ENCODE data around the gene PRRG3. TPM values are rescaled to one million over a fixed set of nuclear protein-coding genes. Genes with fewer than 3 reads are reported as not detected.

The PRRG3 gene
- total and polyA plus RNA-seq, 2 donors (not counting 1 experiment from before 2014, with no cell fraction given): not detected

DNA sequence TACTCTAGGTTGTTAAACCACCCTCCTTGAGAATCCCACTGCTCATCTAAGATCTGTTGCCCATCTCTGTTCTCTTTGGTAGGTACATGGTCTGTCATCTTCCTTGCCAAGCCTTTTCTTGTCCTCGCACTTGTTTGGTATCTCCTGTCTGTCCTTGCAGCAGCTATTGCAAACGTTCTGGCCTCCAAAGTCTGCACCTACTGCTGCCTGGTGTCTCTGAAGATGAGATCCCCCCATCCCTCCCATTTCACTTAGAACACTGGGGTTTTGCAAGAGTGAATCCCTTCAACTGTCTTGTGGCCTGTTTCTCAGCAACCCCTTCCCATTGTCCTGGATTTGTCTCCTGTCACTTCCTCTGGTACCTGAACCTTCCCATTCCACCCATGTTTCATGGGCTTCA is 40.0 kb downstream of the PRRG3 start:
- no peaks in the 10 kb centered on the region for H3K4me1 Mint-ChIP-seq
- no peak for ATAC-seq (ENCODE audit: low read depth)
- ChIA-PET CTCF (no interaction called here), POLR2A (no interaction called here)
- Histone ChIP-seq H3K9ac (ENCODE audit: low read length) (no peak overlapping the region), H3K4me3 (ENCODE audit: control extremely low read depth in 1 of 5, extremely low read depth in 1 of 5, insufficient read depth in 1 of 5, low read depth in 2 of 5, low read length in 4 of 5) (no peak overlapping the region), H3K79me2 (ENCODE audit: control insufficient read depth, insufficient read depth, low read length) (no peaks in the 10 kb centered on the region), H3K36me3 (replicated peaks in 1 of 2; ENCODE audit: control extremely low read depth in 1 of 2, control insufficient read depth in 1 of 2, extremely low read depth in 1 of 2, insufficient read depth in 2 of 2, low read length in 1 of 2) (no peaks in the 10 kb centered on the region), H3K27me3 (replicated peaks in 1 of 4; ENCODE audit: control extremely low read depth in 1 of 4, control insufficient read depth in 3 of 4, insufficient read depth in 4 of 4, low read length in 3 of 4) (no peaks in the 10 kb centered on the region), H2AFZ (ENCODE audit: insufficient read depth, low read depth, low read length, poor library complexity, severe bottlenecking) (no peak overlapping the region), H3K9me3 (ENCODE audit: control extremely low read depth in 1 of 3, control insufficient read depth in 2 of 3, insufficient read depth in 1 of 3, low read length in 2 of 3) (no peaks in the 10 kb centered on the region), H4K20me1 (ENCODE audit: control insufficient read depth, insufficient read depth, low read length, poor library complexity, severe bottlenecking) (no peaks in the 10 kb centered on the region), H3K27ac (ENCODE audit: low read length in 2 of 2) (no peak overlapping the region), H3K4me2 (replicated peaks; ENCODE audit: low read depth, low read length, poor library complexity, severe bottlenecking) (no peak overlapping the region), H3K4me1 (ENCODE audit: control insufficient read depth in 2 of 2, insufficient read depth in 2 of 2, low read length in 2 of 2) (no peaks in the 10 kb centered on the region)
- no peaks in the 10 kb centered on the region for H3K9me3 Mint-ChIP-seq (ENCODE audit: insufficient read depth)
- no peak overlapping the region for H3K4me3 Mint-ChIP-seq
- TF ChIP-seq EZH2 (IDR thresholded peaks at IDR 0.05; ENCODE audit: borderline replicate concordance, insufficient read depth, low read depth, low read length, poor library complexity, severe bottlenecking): no peak
- no peak for TF ChIP-seq CTCF (IDR thresholded peaks at IDR 0.05)
- no peak overlapping the region for H3K27ac Mint-ChIP-seq
- intact Hi-C loops (cut with micrococcal nuclease): no loop called here
- H3K27me3 Mint-ChIP-seq: no peaks in the 10 kb centered on the region
- WGBS (ENCODE audit: insufficient coverage): no CpG with 5 or more reads among the region's 2 CpGs
- DNase-seq: no peak

- Histone ChIP-seq H3K9me3 (ENCODE audit: control extremely low read depth in 1 of 3, control insufficient read depth in 2 of 3, insufficient read depth in 1 of 3, low read length in 2 of 3) (no peaks in the 10 kb centered on the region), H3K79me2 (ENCODE audit: control insufficient read depth, insufficient read depth, low read length) (no peaks in the 10 kb centered on the region), H3K27me3 (replicated peaks in 1 of 4; ENCODE audit: control extremely low read depth in 1 of 4, control insufficient read depth in 3 of 4, insufficient read depth in 4 of 4, low read length in 3 of 4) (no peaks in the 10 kb centered on the region), H3K4me3 (ENCODE audit: control extremely low read depth in 1 of 5, extremely low read depth in 1 of 5, insufficient read depth in 1 of 5, low read depth in 2 of 5, low read length in 4 of 5) (no peak overlapping the region), H3K36me3 (replicated peaks in 1 of 2; ENCODE audit: control extremely low read depth in 1 of 2, control insufficient read depth in 1 of 2, extremely low read depth in 1 of 2, insufficient read depth in 2 of 2, low read length in 1 of 2) (no peaks in the 10 kb centered on the region), H3K27ac (ENCODE audit: low read length in 2 of 2) (no peak overlapping the region), H3K4me1 (ENCODE audit: control insufficient read depth in 2 of 2, insufficient read depth in 2 of 2, low read length in 2 of 2) (no peaks in the 10 kb centered on the region), H2AFZ (ENCODE audit: insufficient read depth, low read depth, low read length, poor library complexity, severe bottlenecking) (no peak overlapping the region), H3K9ac (ENCODE audit: low read length) (no peak overlapping the region), H3K4me2 (replicated peaks; ENCODE audit: low read depth, low read length, poor library complexity, severe bottlenecking) (no peak overlapping the region), H4K20me1 (ENCODE audit: control insufficient read depth, insufficient read depth, low read length, poor library complexity, severe bottlenecking) (no peaks in the 10 kb centered on the region)
- Mint-ChIP-seq H3K4me1 (no peaks in the 10 kb centered on the region), H3K27ac (no peak overlapping the region), H3K9me3 (ENCODE audit: insufficient read depth) (no peaks in the 10 kb centered on the region), H3K4me3 (no peak overlapping the region), H3K27me3 (no peaks in the 10 kb centered on the region)
- ChIA-PET CTCF (no interaction called here), POLR2A (no interaction called here)
- 96% methylated on average over 3 of the region's 6 CpGs for WGBS (ENCODE audit: insufficient coverage)
- no peak for DNase-seq
- intact Hi-C loops (cut with micrococcal nuclease): no loop called here
- no peak for ATAC-seq (ENCODE audit: low read depth)
- TF ChIP-seq CTCF (IDR thresholded peaks at IDR 0.05) (no peak), EZH2 (IDR thresholded peaks at IDR 0.05; ENCODE audit: borderline replicate concordance, insufficient read depth, low read depth, low read length, poor library complexity, severe bottlenecking) (no peak)
These were observed 41.4 kb downstream of the PRRG3 start for GRCh38 chrX:151736685-151737084.

Measured in B cell (primary cell).